Measurements from ENCODE around the gene PIBF1. TPM values are rescaled to one million over a fixed set of nuclear protein-coding genes. Genes with fewer than 3 reads are reported as not detected.

The PIBF1 gene
- total and polyA plus RNA-seq, 2 donors (not counting 1 experiment from before 2014, with no cell fraction given): 9.6 to 25.1 TPM

DNA sequence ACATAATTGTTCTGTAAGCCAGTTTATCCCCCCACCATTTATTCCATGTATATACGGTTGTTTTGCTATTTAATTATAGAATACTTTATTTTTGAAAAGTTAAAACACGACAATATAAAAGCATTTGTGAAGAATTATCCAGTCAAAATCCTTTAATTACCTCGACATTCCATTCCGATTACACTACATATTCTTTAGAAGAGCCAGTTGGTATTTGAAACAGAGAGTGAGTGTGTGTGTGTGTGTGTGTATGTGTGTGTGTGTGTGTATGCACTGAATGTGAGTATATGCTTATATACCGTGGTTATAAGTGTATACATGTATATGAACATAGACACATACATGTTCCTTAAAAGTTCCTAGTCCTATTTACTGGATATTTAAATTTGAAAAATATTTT is 189.0 kb downstream of the PIBF1 start:
- H3K79me2 ChIP-seq (ENCODE audit: control insufficient read depth, insufficient read depth, low read length): no peaks in the 10 kb centered on the region
- H3K4me3 ChIP-seq (replicated peaks in 1 of 4; ENCODE audit: control extremely low read depth in 1 of 4, insufficient read depth in 1 of 4, low read depth in 3 of 4, low read length in 4 of 4): no peak overlapping the region
- H3K27ac ChIP-seq (ENCODE audit: insufficient read depth, low read length): no peak overlapping the region
- H3K9ac ChIP-seq (ENCODE audit: insufficient read depth, low read length): no peak overlapping the region
- H2AFZ ChIP-seq (ENCODE audit: low read length): no peak overlapping the region
- H3K9me3 ChIP-seq (ENCODE audit: control insufficient read depth, insufficient read depth, low read depth, low read length): no peaks in the 10 kb centered on the region
- no peaks in the 10 kb centered on the region for H4K20me1 ChIP-seq (ENCODE audit: control insufficient read depth, extremely low read depth, insufficient read depth, low read length)
- TF ChIP-seq CTCF (conservative IDR thresholded peaks at IDR 0.05 in 1 of 2, IDR thresholded peaks at IDR 0.05 in 1 of 2; ENCODE audit: low read depth in 1 of 2, low read length in 2 of 2) (no peak), EZH2 (IDR thresholded peaks at IDR 0.05; ENCODE audit: low read length, missing control alignments) (no peak)
- no peaks in the 10 kb centered on the region for H3K4me1 ChIP-seq (ENCODE audit: control insufficient read depth, extremely low read depth, insufficient read depth, low read length)
- no peak overlapping the region for H3K4me2 ChIP-seq (ENCODE audit: extremely low read depth, insufficient read depth, low read length)
- peak; percentile 4 to 74 for DNase-seq (ENCODE audit: low read depth in 2 of 2)
- no peaks in the 10 kb centered on the region for H3K27me3 ChIP-seq (ENCODE audit: control insufficient read depth, insufficient read depth, low read length)
- no peaks in the 10 kb centered on the region for H3K36me3 ChIP-seq (ENCODE audit: control insufficient read depth, insufficient read depth, low read length)

DNA sequence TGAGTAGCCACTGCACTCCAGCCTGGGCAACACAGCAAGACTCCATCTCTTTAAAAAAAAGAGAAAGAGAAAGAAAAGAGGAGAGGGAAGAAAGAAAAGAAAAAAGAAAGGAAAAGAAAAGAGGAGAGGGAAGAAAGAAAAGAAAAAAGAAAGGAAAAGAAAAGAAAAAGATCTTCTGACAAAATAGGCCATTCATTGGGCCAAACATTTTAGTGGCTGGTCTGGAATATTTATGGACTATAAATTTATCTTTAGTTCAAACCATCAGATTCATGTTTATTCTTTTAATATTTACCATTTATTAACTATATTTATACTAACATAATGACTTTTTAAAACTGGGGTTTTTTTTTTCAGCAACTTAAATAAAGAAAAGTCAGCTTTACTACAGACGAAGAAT is 191.3 kb downstream of the PIBF1 start:
- DNase-seq (ENCODE audit: low read depth in 2 of 2): no peak
- Histone ChIP-seq H3K27ac (ENCODE audit: insufficient read depth, low read length) (no peak overlapping the region), H3K4me3 (replicated peaks in 1 of 4; ENCODE audit: control extremely low read depth in 1 of 4, insufficient read depth in 1 of 4, low read depth in 3 of 4, low read length in 4 of 4) (no peak overlapping the region), H3K4me2 (ENCODE audit: extremely low read depth, insufficient read depth, low read length) (no peak overlapping the region), H3K9me3 (ENCODE audit: control insufficient read depth, insufficient read depth, low read depth, low read length) (no peaks in the 10 kb centered on the region), H3K4me1 (ENCODE audit: control insufficient read depth, extremely low read depth, insufficient read depth, low read length) (no peaks in the 10 kb centered on the region), H3K79me2 (ENCODE audit: control insufficient read depth, insufficient read depth, low read length) (no peaks in the 10 kb centered on the region), H4K20me1 (ENCODE audit: control insufficient read depth, extremely low read depth, insufficient read depth, low read length) (no peaks in the 10 kb centered on the region), H3K36me3 (ENCODE audit: control insufficient read depth, insufficient read depth, low read length) (no peaks in the 10 kb centered on the region), H3K9ac (ENCODE audit: insufficient read depth, low read length) (no peak overlapping the region), H3K27me3 (ENCODE audit: control insufficient read depth, insufficient read depth, low read length) (no peaks in the 10 kb centered on the region), H2AFZ (ENCODE audit: low read length) (no peak overlapping the region)
- TF ChIP-seq CTCF (conservative IDR thresholded peaks at IDR 0.05 in 1 of 2, IDR thresholded peaks at IDR 0.05 in 1 of 2; ENCODE audit: low read depth in 1 of 2, low read length in 2 of 2) (no peak), EZH2 (IDR thresholded peaks at IDR 0.05; ENCODE audit: low read length, missing control alignments) (no peak)

DNA sequence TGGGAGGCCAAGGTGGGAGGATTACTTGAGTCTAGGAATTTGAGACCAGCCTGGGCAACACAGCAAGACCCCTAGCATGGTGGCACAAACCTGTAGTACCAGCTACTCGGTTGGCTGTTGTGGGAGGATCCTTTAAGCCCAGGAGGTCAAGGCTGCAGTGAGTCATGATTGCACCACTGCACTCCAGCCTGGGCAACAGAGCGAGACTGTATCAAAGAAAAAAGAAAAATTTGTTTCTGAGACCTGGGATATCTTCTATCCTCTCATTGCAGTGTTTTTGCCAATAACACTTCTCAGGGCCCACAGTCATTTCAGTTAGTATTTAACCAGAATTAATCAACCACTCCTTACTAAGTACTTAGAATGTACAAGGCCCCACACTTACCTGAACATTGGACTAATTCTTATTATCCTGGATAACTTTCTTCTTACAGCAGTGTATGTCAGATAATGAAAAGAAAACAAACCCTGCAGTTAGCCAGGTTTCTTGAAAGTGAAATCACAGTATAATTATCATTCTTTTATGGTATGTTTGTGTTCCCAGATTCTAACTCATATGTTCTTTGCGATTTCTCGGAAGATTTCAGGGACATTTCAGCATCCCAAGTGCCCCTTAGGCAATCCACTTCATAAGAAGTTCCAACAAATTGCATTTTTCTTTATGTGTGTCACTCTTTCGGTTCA is 201.3 kb downstream of the PIBF1 start:
- no peak overlapping the region for H3K27ac ChIP-seq (ENCODE audit: insufficient read depth, low read length)
- no peak overlapping the region for H2AFZ ChIP-seq (ENCODE audit: low read length)
- no peaks in the 10 kb centered on the region for H3K79me2 ChIP-seq (ENCODE audit: control insufficient read depth, insufficient read depth, low read length)
- no peaks in the 10 kb centered on the region for H3K36me3 ChIP-seq (ENCODE audit: control insufficient read depth, insufficient read depth, low read length)
- no peak overlapping the region for H3K4me2 ChIP-seq (ENCODE audit: extremely low read depth, insufficient read depth, low read length)
- H3K27me3 ChIP-seq (ENCODE audit: control insufficient read depth, insufficient read depth, low read length): no peaks in the 10 kb centered on the region
- no peaks in the 10 kb centered on the region for H3K4me1 ChIP-seq (ENCODE audit: control insufficient read depth, extremely low read depth, insufficient read depth, low read length)
- TF ChIP-seq EZH2 (IDR thresholded peaks at IDR 0.05; ENCODE audit: low read length, missing control alignments) (no peak), CTCF (conservative IDR thresholded peaks at IDR 0.05 in 1 of 2, IDR thresholded peaks at IDR 0.05 in 1 of 2; ENCODE audit: low read depth in 1 of 2, low read length in 2 of 2) (no peak)
- H3K4me3 ChIP-seq (replicated peaks in 1 of 4; ENCODE audit: control extremely low read depth in 1 of 4, insufficient read depth in 1 of 4, low read depth in 3 of 4, low read length in 4 of 4): no peak overlapping the region
- DNase-seq (ENCODE audit: low read depth in 2 of 2): peak; percentile 25 to 82
- no peak overlapping the region for H3K9ac ChIP-seq (ENCODE audit: insufficient read depth, low read length)
- H3K9me3 ChIP-seq (ENCODE audit: control insufficient read depth, insufficient read depth, low read depth, low read length): no peaks in the 10 kb centered on the region
- H4K20me1 ChIP-seq (ENCODE audit: control insufficient read depth, extremely low read depth, insufficient read depth, low read length): no peaks in the 10 kb centered on the region

Measured in fibroblast of lung (primary cell).